IMR-90 (cell line): ENCODE results near the gene PAPPA. TPM values are rescaled to one million over a fixed set of nuclear protein-coding genes. Genes with fewer than 3 reads are reported as not detected.

Source experiments
- ATAC-seq: fragments of 200-7000 bp; cut with Tn5 transposase; 2 replicates; pipeline ENCODE4 v1.9.1; 2020; ENCODE audit warnings: low read depth, mild to moderate bottlenecking, moderate library complexity
- BruUV-seq: library from RNA; stranded (reverse); fragments of 400-500 nt; replicated peaks from 2 replicates; lab custom pipeline; 2021; lab: Mats Ljungman, UMichigan
- CTCF ChIA-PET: fragments of 300-600 bp; formaldehyde crosslinking; extraction: SDS; loops from one replicate; lab custom pipeline; 2021; ENCODE audit warnings: antibody characterized with exemption; lab: Yijun Ruan, JAX
- POLR2A ChIA-PET: fragments of 300-600 bp; sonication (Branson Sonifier 250); formaldehyde crosslinking; loops from one replicate; lab custom pipeline; 2022; ENCODE audit warnings: antibody characterized with exemption; ENCODE audit not compliant: unreplicated experiment; lab: Charles Lee
- DNase-seq: peaks from one replicate; pipeline ENCODE4 v3.0.0; 2013
- H2AFZ ChIP-seq: replicated peaks from 2 replicates; pipeline ENCODE3; 2013; ENCODE audit warnings: low read length, mild to moderate bottlenecking; ENCODE audit not compliant: poor library complexity
- H2AK5ac ChIP-seq: 2 replicates; pipeline ENCODE4 v1.6.1; 2013; ENCODE audit warnings: low read depth, low read length, inconsistent platforms
- H2AK9ac ChIP-seq: replicated peaks from 2 replicates; pipeline ENCODE3; 2013; ENCODE audit warnings: mild to moderate bottlenecking, low read depth, low read length, moderate library complexity; ENCODE audit not compliant: poor library complexity
- H2BK120ac ChIP-seq: 2 replicates; pipeline ENCODE4 v1.6.1; 2013; ENCODE audit warnings: low read depth, low read length, inconsistent platforms
- H2BK15ac ChIP-seq: 3 replicates; pipeline ENCODE4 v1.6.1; 2013; ENCODE audit warnings: low read depth, low read length, inconsistent platforms
- H2BK20ac ChIP-seq: 2 replicates; pipeline ENCODE4 v1.6.1; 2013; ENCODE audit warnings: low read depth, mild to moderate bottlenecking, inconsistent platforms, low read length, moderate library complexity
- H2BK5ac ChIP-seq: 2 replicates; pipeline ENCODE4 v1.6.1; 2013; ENCODE audit warnings: mild to moderate bottlenecking, low read depth, low read length, inconsistent platforms; ENCODE audit not compliant: poor library complexity, severe bottlenecking
- H3K14ac ChIP-seq: replicated peaks from 2 replicates; pipeline ENCODE4 v1.6.1; 2013; ENCODE audit warnings: low read depth, low read length, inconsistent platforms
- H3K18ac ChIP-seq: 2 replicates; pipeline ENCODE4 v1.6.1; 2013; ENCODE audit warnings: low read depth, low read length, control low read depth
- H3K23ac ChIP-seq: 2 replicates; pipeline ENCODE4 v1.6.1; 2013; ENCODE audit warnings: low read depth, low read length, inconsistent platforms
- H3K27ac ChIP-seq: 2 replicates; pipeline ENCODE4 v1.5.1; 2013; ENCODE audit warnings: mild to moderate bottlenecking, control low read depth, low read length; ENCODE audit not compliant: insufficient read depth
- H3K27me3 ChIP-seq: 2 replicates; pipeline ENCODE4 v1.6.1; 2013; ENCODE audit warnings: low read length; ENCODE audit not compliant: control insufficient read depth, insufficient read depth
- H3K36me3 ChIP-seq: 2 replicates; pipeline ENCODE4 v1.6.1; 2013; ENCODE audit warnings: low read length, mixed read lengths; ENCODE audit not compliant: control insufficient read depth, insufficient read depth
- H3K4ac ChIP-seq: 2 replicates; pipeline ENCODE4 v1.6.1; 2013; ENCODE audit warnings: low read depth, low read length, inconsistent platforms
- H3K4me1 ChIP-seq: 2 replicates; pipeline ENCODE4 v1.6.1; 2013; ENCODE audit warnings: low read length, mixed read lengths; ENCODE audit not compliant: control insufficient read depth, insufficient read depth
- H3K4me2 ChIP-seq: 2 replicates; pipeline ENCODE4 v1.6.1; 2013; ENCODE audit warnings: low read depth, mild to moderate bottlenecking, control low read depth, low read length, moderate library complexity
- H3K4me3 ChIP-seq: 2 replicates; pipeline ENCODE4 v1.5.1; 2013; ENCODE audit warnings: low read depth, mild to moderate bottlenecking, control low read depth, low read length, moderate library complexity; ENCODE audit not compliant: insufficient read depth
- H3K56ac ChIP-seq: 2 replicates; pipeline ENCODE4 v1.6.1; 2013; ENCODE audit warnings: low read length, inconsistent platforms; ENCODE audit not compliant: insufficient read depth; ENCODE audit errors: extremely low read depth
- H3K79me1 ChIP-seq, 2 experiments: 2 replicates each; pipeline ENCODE4 v1.6.1; 2013; ENCODE audit warnings: low read length in 2 of 2, inconsistent platforms in 1 of 2, low read depth in 1 of 2
- H3K9ac ChIP-seq: 2 replicates; pipeline ENCODE4 v1.6.1; 2013; ENCODE audit warnings: low read depth, low read length, control low read depth
- H3K9me1 ChIP-seq: 2 replicates; pipeline ENCODE4 v1.6.1; 2013; ENCODE audit warnings: low read length, inconsistent platforms; ENCODE audit not compliant: insufficient read depth
- H3K9me3 ChIP-seq: 2 replicates; pipeline ENCODE4 v1.6.1; 2013; ENCODE audit warnings: low read length; ENCODE audit not compliant: control insufficient read depth, insufficient read depth
- H4K20me1 ChIP-seq: 2 replicates; pipeline ENCODE4 v1.6.1; 2013; ENCODE audit warnings: low read length, inconsistent platforms; ENCODE audit not compliant: insufficient read depth
- H4K5ac ChIP-seq: 2 replicates; pipeline ENCODE4 v1.6.1; 2013; ENCODE audit warnings: mild to moderate bottlenecking, low read depth, low read length, control low read depth
- H4K8ac ChIP-seq, 2 experiments: 2 replicates each; pipeline ENCODE4 v1.6.1; 2013; ENCODE audit warnings: low read depth in 2 of 2, low read length in 2 of 2, control low read depth in 1 of 2, inconsistent platforms in 1 of 2
- H4K91ac ChIP-seq: 2 replicates; pipeline ENCODE4 v1.6.1; 2013; ENCODE audit warnings: low read depth, low read length, inconsistent platforms; ENCODE audit not compliant: insufficient read depth
- MXI1 ChIP-seq: IDR thresholded peaks from 2 replicates; pipeline ENCODE4 v1.6.1; 2012; ENCODE audit warnings: low read depth, mild to moderate bottlenecking, low read length, moderate library complexity, borderline replicate concordance
- whole genome bisulfite sequencing, 2 experiments: methylation state at CpG; one replicate each; pipeline versions ENCODE4 v1.1.5 to v1.1.7; 2013; ENCODE audit warnings: missing lambda C conversion rate in 2 of 2; ENCODE audit not compliant: insufficient read length in 1 of 2; ENCODE audit errors: extremely low coverage in 2 of 2; 5-methylcytosine and 5-hydroxymethylcytosine counted together
- dilution Hi-C: fragments of 300-500 bp; cut with HindIII; formaldehyde crosslinking; loops from one replicate; pipeline ENCODE4 v1.14.3; 2018; ENCODE audit warnings: low sequenced_read_pairs; ENCODE audit not compliant: unreplicated experiment
- in situ Hi-C: fragments of 300-500 bp; cut with MboI; formaldehyde crosslinking; loops from 3 replicates; pipeline ENCODE4 v1.14.3; 2019; ENCODE audit warnings: low sequenced_read_pairs, inconsistent platforms, mixed read lengths
- intact Hi-C: fragments of 100-400 bp; cut with micrococcal nuclease; formaldehyde crosslinking; loops from 2 replicates; pipeline ENCODE4 v1.10.0; 2022
- polyA plus RNA-seq, 3 experiments: library from polyadenylated mRNA; depleted of rRNA; stranded (reverse); fragments of >200 nt; gene quantifications; 2 replicates each; pipeline ENCODE4 v1.2.3, GENCODE V29; 2012; ENCODE audit warnings: low replicate concordance in 1 of 3
- total RNA-seq: library from RNA; depleted of rRNA; stranded (reverse); fragments of >200 nt; gene quantifications from 2 replicates; pipeline ENCODE4 v1.2.3, GENCODE V29; 2012

PAPPA gene
- total and polyA plus RNA-seq, 2 of the 4 experiments (the other 2 are of a cell fraction), result 8.3 to 12.4 TPM

- Histone ChIP-seq H2BK20ac (peak overlapping the region; percentile 72), H3K4ac (peak overlapping the region; percentile 83), H2AFZ (no peak overlapping the region), H2AK5ac (peak overlapping the region; percentile 86; the same call in 1 of the 2 replicates), H3K23ac (peak overlapping the region; percentile 77; the same call in 1 of the 2 replicates), H4K91ac (peak overlapping the region; percentile 57), H3K4me1 (peaks cover 14% of the 10 kb centered on the region), H2BK15ac (peak overlapping the region; percentile 74; the same call in 2 of the 3 replicates), H3K4me2 (peak overlapping the region; percentile 42), H3K79me1 (peaks cover 6 to 19% of the 10 kb centered on the region in 2 experiments), H3K4me3 (no peak overlapping the region), H3K27me3 (no peaks in the 10 kb centered on the region), H4K5ac (peak overlapping the region; percentile 90), H4K20me1 (no peaks in the 10 kb centered on the region; the same call in 1 of the 2 replicates), H3K14ac (peak overlapping the region; percentile 80), H3K9me3 (no peaks in the 10 kb centered on the region), H3K27ac (peak overlapping the region; percentile 76; the same call in 1 of the 2 replicates), H3K18ac (peak overlapping the region; percentile 96), H3K56ac (no peak overlapping the region), H3K9me1 (peaks cover 13% of the 10 kb centered on the region; the same call in 1 of the 2 replicates), H2AK9ac (no peak overlapping the region), H2BK120ac (peak overlapping the region; percentile 89; the same call in 1 of the 2 replicates), H3K36me3 (peaks cover 37% of the 10 kb centered on the region), H2BK5ac (peak overlapping the region; percentile 86), H3K9ac (no peak overlapping the region), H4K8ac (peak overlapping the region; percentile 16 to 73; a peak in 3 of 4 replicates)
- POLR2A ChIA-PET, result no interaction called here
- intact Hi-C loops (loop anchor here (2.0 kb wide), 1 partner anchor 566 kb away; no protein-coding TSS in a partner anchor), dilution Hi-C loops (no loop called here), in situ Hi-C loops (no loop called here)
- WGBS, 2 experiments, result no CpG with 5 or more reads among the region's 1 CpG
- no TSS peak for BruUV-seq
- CTCF ChIA-PET, result no interaction called here
- ATAC-seq (peak; percentile 8; the same call in 1 of the 2 replicates), DNase-seq (peak; percentile 63)
- TF ChIP-seq MXI1, result no peak
These were observed 85.3 kb downstream of the PAPPA start for GRCh38 chr9:116238776-116239340.
